DMS79 (cell line): ENCODE data around the gene PTPN3.

Experiments
- DNase-seq: peaks from one replicate; lab custom pipeline; 2025; lab: John Stamatoyannopoulos, UW

Gene PTPN3

GRCh38 chr9:109426626-109427402 is 71.3 kb downstream of the PTPN3 start:
- no peak for DNase-seq

DNA sequence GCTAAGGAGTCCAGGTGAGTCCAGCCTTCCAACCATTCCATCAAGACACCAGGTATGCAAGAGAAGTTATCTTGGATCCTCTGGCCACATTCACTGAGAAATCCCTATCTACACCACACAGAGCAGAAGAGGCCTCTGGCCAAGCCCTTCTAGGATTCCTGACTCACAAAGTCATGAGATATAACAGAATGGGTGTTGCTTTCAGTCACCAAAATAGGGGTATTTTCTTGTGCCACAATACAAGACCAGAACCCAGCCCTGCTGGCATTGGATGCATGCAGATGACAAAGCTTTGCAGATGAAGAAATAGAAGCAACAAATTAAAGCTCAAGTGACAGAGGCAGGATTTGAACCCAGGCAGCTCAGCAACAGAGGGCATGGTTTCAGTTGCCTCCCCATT is 73.5 kb downstream of the PTPN3 start:
- no peak for DNase-seq

DNA sequence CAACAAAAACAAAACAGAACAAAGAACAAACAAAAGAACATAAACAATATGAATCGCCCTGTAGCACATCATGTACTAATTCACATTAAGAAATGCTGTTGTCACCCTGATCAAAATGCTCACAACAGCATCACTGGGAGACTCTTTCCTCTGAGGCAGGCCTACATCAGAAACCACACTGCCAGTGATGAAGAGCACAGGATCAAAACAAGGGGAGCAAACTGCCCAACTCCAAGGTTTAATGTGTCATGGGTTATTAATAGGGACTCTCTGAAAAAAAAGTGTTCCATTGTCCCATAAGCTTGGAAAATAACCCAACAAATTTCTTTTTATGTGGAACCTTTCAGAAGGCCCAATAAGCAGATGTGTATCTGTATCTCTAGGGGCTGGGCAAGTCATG is 74.2 kb downstream of the PTPN3 start:
- DNase-seq, result no peak

GRCh38 chr9:109422641-109423040 is 75.5 kb downstream of the PTPN3 start:
- DNase-seq, result no peak

DNA sequence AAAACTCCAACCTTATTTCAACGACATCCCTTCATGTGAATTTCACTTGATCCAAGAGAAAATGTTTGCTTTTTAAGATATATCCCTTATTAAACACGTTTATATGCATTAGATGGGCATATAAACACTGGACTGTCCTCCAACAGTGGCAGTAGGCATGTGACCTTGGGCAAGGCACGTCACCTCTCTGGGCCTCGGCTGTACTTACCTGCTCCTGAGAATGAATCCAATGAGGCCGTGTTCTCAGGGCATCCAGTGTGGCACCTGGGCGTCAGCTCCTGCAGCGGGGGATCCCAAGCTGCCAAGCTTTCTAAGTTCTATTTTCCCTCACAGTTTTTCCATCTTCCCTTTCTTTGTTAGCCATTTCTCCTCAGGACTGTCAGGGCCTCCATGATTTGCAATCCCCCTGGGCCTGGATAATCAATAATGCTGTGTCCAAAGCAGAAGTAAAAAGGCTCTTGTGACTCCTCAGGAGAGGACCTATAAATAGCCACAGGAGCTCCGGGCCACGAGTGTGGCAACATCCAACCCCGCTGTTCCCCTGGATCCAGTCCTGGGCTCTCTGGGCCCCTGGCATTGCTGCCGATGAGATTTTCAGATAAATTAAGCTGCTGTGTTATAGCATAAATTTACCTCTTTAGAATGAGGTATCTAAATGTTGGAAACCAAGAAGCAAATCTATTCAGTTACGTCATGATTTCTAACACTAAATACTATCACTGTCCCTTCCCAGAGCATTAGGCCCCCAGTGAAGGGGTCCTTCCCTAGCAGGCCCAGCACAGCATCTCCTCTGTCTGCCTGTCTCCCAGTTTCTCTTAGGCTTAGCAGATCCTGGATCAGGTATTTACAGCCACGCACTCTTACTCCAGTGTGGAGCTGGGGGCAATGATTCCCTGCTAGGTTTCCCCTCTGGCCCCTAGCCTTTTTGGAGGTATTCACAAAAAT is 76.8 kb downstream of the PTPN3 start:
- no peak for DNase-seq

GRCh38 chr9:109419531-109419930 is 78.6 kb downstream of the PTPN3 start:
- DNase-seq, result no peak

GRCh38 chr9:109418827-109419226 is 79.3 kb downstream of the PTPN3 start:
- DNase-seq, result no peak

GRCh38 chr9:109417585-109418544 is 80.2 kb downstream of the PTPN3 start:
- peak; percentile 9 for DNase-seq

GRCh38 chr9:109417054-109417453 is 81.1 kb downstream of the PTPN3 start:
- no peak for DNase-seq

DNA sequence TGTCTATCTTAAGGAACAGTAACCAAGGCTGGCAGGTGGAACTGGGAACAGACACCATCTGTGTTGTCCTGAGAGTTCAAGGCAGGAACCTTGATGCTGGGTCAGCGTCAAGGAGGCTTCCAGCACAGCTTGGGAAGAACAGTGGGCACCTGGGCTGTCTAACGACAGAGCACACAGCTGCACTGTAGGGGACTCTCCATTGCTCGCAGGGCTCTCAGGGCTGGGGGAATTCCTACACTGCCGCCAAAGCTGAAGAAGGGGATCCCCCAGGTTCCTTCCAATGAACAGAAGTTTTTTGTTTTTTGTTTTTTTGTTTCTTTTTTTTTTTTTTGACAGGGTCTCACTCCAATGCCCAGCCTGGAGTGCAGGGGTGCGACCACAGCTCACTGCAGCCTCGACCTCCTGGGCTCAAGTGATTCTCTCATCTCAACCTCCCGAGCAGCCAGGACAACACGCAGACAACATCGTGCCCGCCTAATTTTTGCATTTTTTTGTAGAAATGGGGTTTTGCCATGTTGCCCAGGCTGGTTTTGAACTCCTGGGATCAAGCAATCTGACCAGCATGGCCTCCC is 81.9 kb downstream of the PTPN3 start:
- DNase-seq, result no peak

DNA sequence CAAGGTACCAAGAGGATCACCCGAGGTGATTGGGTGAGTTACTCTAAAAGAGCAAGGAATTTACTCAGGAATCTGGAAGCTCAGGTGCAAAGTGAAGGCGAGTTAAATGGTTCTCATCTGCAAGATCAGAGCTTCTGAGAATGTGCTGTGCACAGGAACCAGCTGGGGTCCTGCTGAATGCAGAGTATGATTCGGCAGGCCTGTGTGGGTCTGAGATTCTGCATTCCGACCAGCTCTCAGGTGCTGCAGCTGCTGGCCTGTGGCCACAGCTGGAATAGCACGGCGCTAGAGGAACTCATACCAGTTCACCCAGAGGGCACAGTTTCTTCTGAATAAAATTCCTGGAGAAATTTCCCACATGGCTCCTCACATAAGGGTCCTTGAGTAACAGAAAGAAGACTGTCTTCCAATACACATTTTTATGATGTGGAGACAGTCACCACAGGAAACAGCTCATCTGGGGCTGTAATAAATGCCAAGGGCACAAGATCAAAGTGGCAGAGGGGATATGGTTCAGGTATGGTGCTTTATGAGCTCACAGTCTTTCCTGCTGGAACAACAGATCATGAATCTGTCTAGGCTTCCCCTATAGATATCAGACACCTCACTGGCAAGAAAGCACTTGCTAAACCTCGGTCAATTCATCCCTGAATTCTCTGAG is 83.9 kb downstream of the PTPN3 start:
- no peak for DNase-seq

DNA sequence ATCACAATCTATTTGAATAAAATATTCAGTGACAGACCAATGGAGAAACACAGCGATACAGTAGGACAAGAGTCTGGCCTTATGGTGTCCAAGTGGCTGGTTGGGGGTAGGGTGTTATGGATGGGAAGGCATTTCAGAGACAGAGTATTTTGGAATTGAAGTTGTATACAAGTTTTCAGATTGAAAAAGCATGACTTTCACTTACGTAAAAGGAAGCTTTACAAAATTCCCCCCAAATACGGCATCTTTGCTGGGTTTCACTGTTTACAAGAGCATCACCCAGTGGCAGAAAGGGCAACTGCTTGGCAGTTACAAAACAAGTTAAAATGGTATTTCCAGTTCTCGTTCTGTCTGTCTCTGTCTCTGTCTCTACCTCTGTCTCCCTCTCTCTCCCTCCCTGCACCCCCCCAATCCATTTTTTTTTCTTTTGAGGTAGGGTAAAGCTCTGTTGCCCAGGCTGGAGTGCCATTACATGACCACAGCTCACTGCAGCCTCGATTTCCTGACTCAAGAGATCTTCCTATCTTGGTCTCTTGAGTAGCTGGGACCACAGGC is 86.2 kb downstream of the PTPN3 start:
- DNase-seq, result no peak

GRCh38 chr9:109411069-109411761 is 86.9 kb downstream of the PTPN3 start:
- no peak for DNase-seq

GRCh38 chr9:109409773-109410397 is 88.2 kb downstream of the PTPN3 start:
- DNase-seq, result no peak

DNA sequence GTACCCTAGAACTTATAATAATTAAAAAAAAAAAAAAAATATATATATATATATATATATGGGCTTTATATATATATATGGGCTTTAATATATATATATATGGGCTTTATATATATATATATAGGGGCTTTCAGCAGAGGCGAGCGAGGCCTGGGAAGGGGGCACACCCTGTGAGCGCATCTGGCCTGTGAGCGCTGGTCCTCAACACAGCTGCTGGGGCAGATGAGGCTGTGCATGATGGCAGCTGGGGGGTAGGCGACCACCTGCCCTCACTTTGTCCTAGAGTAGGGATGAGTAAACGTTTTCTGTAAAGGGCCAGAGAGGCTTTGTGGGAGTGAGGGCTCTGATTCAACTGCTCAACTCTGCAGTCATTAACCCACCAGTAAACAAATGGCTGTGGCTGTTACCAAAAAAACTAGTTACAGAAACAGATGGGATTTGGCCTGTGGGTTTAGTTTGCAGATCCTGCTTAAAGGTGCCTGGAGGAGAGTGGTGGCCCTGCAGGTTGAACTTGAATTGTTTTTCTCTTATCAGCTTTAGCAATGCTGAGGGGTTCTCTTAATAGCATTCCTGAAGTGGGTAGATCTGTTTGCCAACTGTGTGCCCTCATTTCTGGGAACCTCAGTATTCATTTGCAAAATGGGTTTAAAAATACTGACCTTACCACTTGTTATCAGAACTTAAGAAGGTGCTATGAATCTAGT is 89.2 kb downstream of the PTPN3 start:
- DNase-seq, result no peak

DNA sequence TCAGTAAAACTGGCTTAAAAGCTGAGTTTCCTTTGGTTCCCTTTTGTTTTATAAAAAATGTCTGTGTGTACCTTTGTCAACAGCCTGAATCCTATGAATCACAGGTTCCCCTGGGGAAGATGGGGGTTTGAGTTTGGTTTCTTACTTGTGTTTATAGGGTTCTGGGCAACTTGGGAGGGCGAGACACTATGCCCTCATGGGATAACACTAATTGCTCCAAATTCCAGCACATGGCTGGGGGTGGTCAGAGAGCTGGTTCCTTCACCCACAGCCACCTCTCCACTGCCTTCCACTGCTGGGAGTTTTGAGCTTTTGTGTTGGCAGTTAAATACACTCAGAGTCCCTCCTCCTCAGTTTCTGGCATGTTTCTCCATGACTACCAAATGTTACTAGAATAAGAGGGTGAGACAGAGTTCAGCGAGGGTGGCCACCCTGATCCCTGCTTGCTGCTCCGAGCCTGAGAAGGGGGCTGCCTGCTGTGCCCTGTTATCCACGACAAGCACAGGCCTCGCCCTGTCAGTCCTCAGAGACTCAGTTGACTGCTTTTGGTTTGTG is 94.3 kb downstream of the PTPN3 start:
- no peak for DNase-seq

GRCh38 chr9:109403116-109403515 is 95.0 kb downstream of the PTPN3 start:
- DNase-seq, result no peak

- no peak for DNase-seq
Observed at GRCh38 chr9:109401990-109402318, 96.2 kb downstream of the PTPN3 start.
